Measurements from ENCODE around the gene SAMD15.
"Not testable (repeated sequence)": the region's sequence is repeated elsewhere in the genome, so short reads cannot be mapped to it uniquely, and the experiment has no call there.

Gene SAMD15

GRCh38 chr14:77376771-77377501 lies at the start of gene SAMD15, which contains the start of gene TMED8:
Gene SAMD15, plus strand, starts transcription at chr14:77377379. Its CDS starts 40 bp downstream, at chr14:77377419.
Gene TMED8, minus strand, starts transcription at chr14:77377094. Its CDS starts 41 bp downstream, at chr14:77377053.
- peak; percentile 91 for DNase-seq

GRCh38 chr14:77329872-77330271 lies 47.3 kb upstream of the SAMD15 start:
- DNase-seq, result no peak

- no peak for DNase-seq
These were observed 41.6 kb upstream of the SAMD15 start for GRCh38 chr14:77335576-77335975.

GRCh38 chr14:77337255-77337654 lies 39.9 kb upstream of the SAMD15 start:
- not testable (repeated sequence) for DNase-seq

GRCh38 chr14:77337880-77338279 lies 39.3 kb upstream of the SAMD15 start:
- DNase-seq, result no peak

GRCh38 chr14:77338302-77338701 lies 38.9 kb upstream of the SAMD15 start:
- DNase-seq, result no peak

GRCh38 chr14:77339407-77339806 lies 37.8 kb upstream of the SAMD15 start:
- DNase-seq, result no peak

- DNase-seq, result no peak
These were observed 36.8 kb upstream of the SAMD15 start for GRCh38 chr14:77340389-77340788.

- DNase-seq, result no peak
These were observed 34.3 kb upstream of the SAMD15 start for GRCh38 chr14:77342726-77343397.

- no peak for DNase-seq
These were observed 33.5 kb upstream of the SAMD15 start for GRCh38 chr14:77343662-77344061.

GRCh38 chr14:77344377-77344996 lies 32.7 kb upstream of the SAMD15 start:
- no peak for DNase-seq

GRCh38 chr14:77346495-77346894 lies 30.7 kb upstream of the SAMD15 start:
- no peak for DNase-seq

GRCh38 chr14:77347751-77348150 lies 29.4 kb upstream of the SAMD15 start:
- DNase-seq, result no peak

- no peak for DNase-seq
These were observed 23.6 kb upstream of the SAMD15 start for GRCh38 chr14:77353469-77354141.

- DNase-seq, result no peak
These were observed 21.4 kb upstream of the SAMD15 start for GRCh38 chr14:77355811-77356210.

GRCh38 chr14:77356899-77357298 lies 20.3 kb upstream of the SAMD15 start:
- no peak for DNase-seq

GRCh38 chr14:77359626-77360025 lies 17.6 kb upstream of the SAMD15 start:
- DNase-seq, result no peak

- DNase-seq, result no peak
These were observed 13.0 kb upstream of the SAMD15 start for GRCh38 chr14:77364146-77364545.

- DNase-seq, result no peak
These were observed 7.9 kb upstream of the SAMD15 start for GRCh38 chr14:77369285-77369684.

GRCh38 chr14:77372304-77372841 lies 4.8 kb upstream of the SAMD15 start:
- no peak for DNase-seq

GRCh38 chr14:77375164-77375950 lies 1.8 kb upstream of the SAMD15 start:
- DNase-seq, result no peak

All from NCI-H345 (cell line).